ENCODE data around the gene NHLH2.

GRCh38 chr1:115850937-115851336, 10.0 kb upstream of the NHLH2 start:
- TF ChIP-seq KDM5A (IDR thresholded peaks at IDR 0.05) (no peak), BCL3 (IDR thresholded peaks at IDR 0.05) (no peak), CEBPB (IDR thresholded peaks at IDR 0.05) (no peak), JUN (IDR thresholded peaks at IDR 0.05) (no peak), CTCF (IDR thresholded peaks at IDR 0.05) (no peak), RFX5 (IDR thresholded peaks at IDR 0.05) (no peak), HDAC2 (IDR thresholded peaks at IDR 0.05) (no peak), HMGXB4 (CRISPR knock-in tag; IDR thresholded peaks at IDR 0.05; ENCODE audit: borderline replicate concordance) (no peak), CHD2 (IDR thresholded peaks at IDR 0.05; ENCODE audit: low read length, partially characterized antibody) (no peak), HOXB5 (CRISPR knock-in tag; IDR thresholded peaks at IDR 0.05) (no peak), ESRRA (IDR thresholded peaks at IDR 0.05; ENCODE audit: borderline replicate concordance, low read length) (no peak), RAD21 (conservative IDR thresholded peaks at IDR 0.05 in 1 of 2, IDR thresholded peaks at IDR 0.05 in 1 of 2) (no peak)

Data from A549 (cell line).